K562 (cell line): Measurements from ENCODE around the gene UTS2R. TPM values are rescaled to one million over a fixed set of nuclear protein-coding genes. Genes with fewer than 3 reads are reported as not detected.

Source experiments
- ATAC-seq: fragments of 200-7000 bp; cut with Tn5 transposase; 3 replicates; pipeline ENCODE4 v1.9.1; 2020; ENCODE audit warnings: moderate library complexity
- BruUV-seq: library from RNA; stranded (reverse); fragments of 400-500 nt; replicated peaks from 2 replicates; lab custom pipeline; 2021; lab: Mats Ljungman, UMichigan
- CTCF ChIA-PET: fragments of 300-600 bp; formaldehyde crosslinking; extraction: SDS; loops from one replicate; lab custom pipeline; 2021; ENCODE audit warnings: low intra/inter-chr PET ratio; lab: Yijun Ruan, JAX
- POLR2A ChIA-PET: fragments of 300-600, 350-650 bp; sonication (Branson Sonifier 250); formaldehyde crosslinking; extraction: SDS; loops from one replicate; lab custom pipeline; 2021; ENCODE audit warnings: antibody characterized with exemption, inconsistent platforms; lab: Yijun Ruan, JAX
- DNase-seq, 4 experiments: peaks; one replicate each; pipeline versions ENCODE4 v3.0.0 to v3.0.0-alpha.2; 2011 to 2018; ENCODE audit warnings: low spot score in 3 of 4, mixed read lengths in 3 of 4; ENCODE audit errors: extremely low read depth in 1 of 4
- FAIRE-seq: peaks from 2 replicates; lab custom pipeline; 2011; peaks lifted over from hg19 to GRCh38; lab: Jason Lieb, UNC
- H2AFZ ChIP-seq: 2 replicates; pipeline ENCODE4 v1.6.0; 2011; ENCODE audit warnings: low read depth, low read length, control low read depth, inconsistent platforms
- H3K27ac ChIP-seq: fragments of 200-600 bp; 3 replicates; pipeline ENCODE4 v1.8.0; 2011; ENCODE audit warnings: low read depth, mild to moderate bottlenecking, control low read depth, inconsistent platforms, low read length, moderate library complexity, mixed read lengths; ENCODE audit errors: extremely low read depth
- H3K27me3 ChIP-seq, 2 experiments: fragments of 300-600 bp in 1 of 2; 2 replicates in 1 of 2; 3 replicates in 1 of 2; pipeline versions ENCODE4 v1.6.0 to v1.8.0; 2011; ENCODE audit warnings: inconsistent platforms in 2 of 2, low read length in 2 of 2, mild to moderate bottlenecking in 1 of 2, mixed read lengths in 1 of 2, moderate library complexity in 1 of 2; ENCODE audit not compliant: control insufficient read depth in 2 of 2, insufficient read depth in 2 of 2
- H3K36me3 ChIP-seq: fragments of 300-600 bp; 3 replicates; pipeline ENCODE4 v1.8.0; 2011; ENCODE audit warnings: mild to moderate bottlenecking, low read length, inconsistent platforms; ENCODE audit not compliant: control insufficient read depth, insufficient read depth
- H3K4me1 ChIP-seq, 2 experiments: fragments of 200-600 bp in 1 of 2; replicated peaks in 1 of 2; 2 replicates in 1 of 2; 3 replicates in 1 of 2; pipeline versions ENCODE4 v1.5.1 to v1.8.0; 2011; ENCODE audit warnings: inconsistent platforms in 2 of 2, low read length in 2 of 2, mild to moderate bottlenecking in 1 of 2, mixed read lengths in 1 of 2, moderate library complexity in 1 of 2; ENCODE audit not compliant: control insufficient read depth in 2 of 2, insufficient read depth in 2 of 2
- H3K4me2 ChIP-seq: 2 replicates; pipeline ENCODE4 v1.6.1; 2011; ENCODE audit warnings: low read length, control low read depth, inconsistent platforms, mixed read lengths; ENCODE audit not compliant: insufficient read depth
- H3K4me3 ChIP-seq: fragments of 200-600 bp; sonication (generic), shearing (Covaris generic); 2 replicates; pipeline ENCODE4 v1.5.1; 2016; ENCODE audit warnings: control low read depth, inconsistent platforms
- H3K79me2 ChIP-seq: fragments of 200-600 bp; 3 replicates; pipeline ENCODE4 v1.8.0; 2011; ENCODE audit warnings: low read length, inconsistent platforms; ENCODE audit not compliant: control insufficient read depth, insufficient read depth
- H3K9ac ChIP-seq, 2 experiments: 2 replicates each; pipeline versions ENCODE4 v1.6.0 to v1.6.1; 2011; ENCODE audit warnings: low read depth in 2 of 2, low read length in 2 of 2, control low read depth in 1 of 2, inconsistent platforms in 1 of 2, mild to moderate bottlenecking in 1 of 2, mixed read lengths in 1 of 2; ENCODE audit not compliant: insufficient read depth in 1 of 2
- H3K9me1 ChIP-seq: one replicate; pipeline ENCODE4 v1.6.0; 2011; ENCODE audit warnings: inconsistent platforms, mild to moderate bottlenecking, low read length, moderate library complexity; ENCODE audit not compliant: control insufficient read depth, insufficient read depth
- H3K9me3 ChIP-seq: replicated peaks from 2 replicates; pipeline ENCODE4 v1.5.1; 2011; ENCODE audit warnings: low read depth, low read length, inconsistent platforms; ENCODE audit not compliant: control insufficient read depth, insufficient read depth
- H4K20me1 ChIP-seq: replicated peaks from 2 replicates; pipeline ENCODE4 v1.6.1; 2011; ENCODE audit warnings: low read length, inconsistent platforms, mixed read lengths; ENCODE audit not compliant: control insufficient read depth, insufficient read depth
- DACH1 ChIP-seq: fragments of 450-650 bp; IDR thresholded peaks from 2 replicates; pipeline ENCODE4 v1.6.1; 2018; ENCODE audit not compliant: partially characterized antibody
- FOXP4 ChIP-seq: sonication (generic); formaldehyde crosslinking; IDR thresholded peaks from 2 replicates; pipeline ENCODE4 v1.8.0; 2022; ENCODE audit warnings: mild to moderate bottlenecking, missing genetic modification reagents, borderline replicate concordance
- NRF1 ChIP-seq, 2 experiments: fragments of 450-650 bp; IDR thresholded peaks in 1 of 2; conservative IDR thresholded peaks in 1 of 2; 2 replicates each; pipeline ENCODE4 v1.6.1; 2014; ENCODE audit warnings: mild to moderate bottlenecking in 2 of 2
- PATZ1 ChIP-seq: fragments of 250-450 bp; sonication (Bioruptor Pico); IDR thresholded peaks from 2 replicates; pipeline ENCODE4 v1.5.0; 2020; ENCODE audit warnings: mild to moderate bottlenecking, borderline replicate concordance
- PML ChIP-seq: IDR thresholded peaks from 2 replicates; pipeline ENCODE4 v1.6.1; 2012; ENCODE audit warnings: low read length, inconsistent platforms
- SMAD2 ChIP-seq: fragments of 150-350 bp; IDR thresholded peaks from 2 replicates; pipeline ENCODE4 v1.6.1; 2014; ENCODE audit warnings: low read depth, mild to moderate bottlenecking, low read length
- TOE1 ChIP-seq, 2 experiments: fragments of 450-650 bp in 1 of 2; sonication (generic) in 1 of 2; formaldehyde crosslinking in 1 of 2; IDR thresholded peaks; 2 replicates each; pipeline versions ENCODE4 v1.7.1 to v1.8.0; 2016 to 2022; ENCODE audit warnings: borderline replicate concordance in 2 of 2, mild to moderate bottlenecking in 2 of 2, antibody characterized with exemption in 1 of 2, inconsistent platforms in 1 of 2, low read depth in 1 of 2, missing genetic modification reagents in 1 of 2, moderate library complexity in 1 of 2
- XRCC4 ChIP-seq: IDR thresholded peaks from one replicate; pipeline ENCODE4 v1.6.1; 2011; ENCODE audit not compliant: insufficient read depth, insufficient read length; ENCODE audit errors: extremely low read depth
- ZBTB26 ChIP-seq: fragments of 450-650 bp; formaldehyde crosslinking; IDR thresholded peaks from 2 replicates; pipeline ENCODE4 v1.4.0; 2022; ENCODE audit warnings: missing genetic modification characterization
- ZBTB8A ChIP-seq: fragments of 450-650 bp; IDR thresholded peaks from 2 replicates; pipeline ENCODE4 v1.6.1; 2018; ENCODE audit warnings: mild to moderate bottlenecking, moderate library complexity; ENCODE audit not compliant: partially characterized antibody
- ZNF398 ChIP-seq: fragments of 250-450 bp; sonication (Bioruptor Pico); IDR thresholded peaks from 2 replicates; pipeline ENCODE4 v1.8.0; 2021; ENCODE audit warnings: moderate library complexity, mild to moderate bottlenecking, inconsistent platforms
- ZNF512 ChIP-seq: IDR thresholded peaks from 2 replicates; pipeline ENCODE4 v1.6.1; 2016; ENCODE audit warnings: missing genetic modification characterization, missing compliant biosample characterization
- WGBS: fragments of 100-300 bp; shearing (Covaris generic); methylation state at CpG from one replicate; pipeline ENCODE4 v1.1.6; 2016; ENCODE audit warnings: low coverage, mixed read lengths; ENCODE audit not compliant: insufficient coverage; ENCODE audit errors: missing lambda C conversion rate; 5-methylcytosine and 5-hydroxymethylcytosine counted together
- in situ Hi-C: fragments of 300-500 bp; cut with MboI; formaldehyde crosslinking; loops from 4 replicates; pipeline ENCODE4 v1.15.0; 2018; ENCODE audit warnings: inconsistent platforms, mixed read lengths
- intact Hi-C: fragments of 100-400 bp; cut with micrococcal nuclease; formaldehyde crosslinking; loops from 2 replicates; pipeline ENCODE4 v1.14.2; 2022
- polyA plus RNA-seq, 8 experiments: library from polyadenylated mRNA; depleted of rRNA in 4 of 8; stranded (reverse) in 5 of 8; unstranded in 3 of 8; fragments of >200 nt; fragmentation: Nextera tagmentation in 2 of 8; fragmentation: Illumina TruSeq in 1 of 8; extraction: Ambion mirVana in 2 of 8; extraction: Trizol in 1 of 8; gene quantifications; 2 replicates each; pipeline versions ENCODE4 v1.2.1 to v1.2.3, GENCODE V29; 2011 to 2014; ENCODE audit warnings: inconsistent platforms in 1 of 8, missing spikeins in 1 of 8
- total RNA-seq, 7 experiments: library from RNA; depleted of rRNA in 6 of 7; stranded (reverse); fragments of >200 nt in 6 of 7; fragmentation: Illumina TruSeq in 2 of 7; extraction: Trizol in 2 of 7; gene quantifications; 2 replicates each; pipeline versions ENCODE4 v1.2.1 to v1.2.3, GENCODE V29; 2011 to 2021; ENCODE audit warnings: low replicate concordance in 1 of 7

The UTS2R gene
- total and polyA plus RNA-seq, 9 of the 15 experiments (the other 6 are each of a cell fraction or from before 2014, with no cell fraction given) = 0.22 TPM; not detected in 8

- POLR2A ChIA-PET = interaction anchor here (0.6 to 1.9 kb wide), 5 partner anchors 11 to 171 kb away, joined by 3 to 5 read pairs (median 3); no protein-coding TSS in a partner anchor
- Histone ChIP-seq H2AFZ (no peak overlapping the region), H3K27ac (no peak overlapping the region), H3K4me3 (no peak overlapping the region), H3K9me1 (no peaks in the 10 kb centered on the region), H3K79me2 (no peaks in the 10 kb centered on the region), H3K36me3 (peaks cover 32% of the 10 kb centered on the region; the same call in 2 of the 3 replicates), H4K20me1 (no peaks in the 10 kb centered on the region), H3K9me3 (no peaks in the 10 kb centered on the region), H3K27me3 (no peaks in the 10 kb centered on the region), H3K4me1 (peaks cover 0 to 22% of the 10 kb centered on the region in 2 experiments; a peak in 2 of 5 replicates), H3K4me2 (no peak overlapping the region), H3K9ac (no peak overlapping the region)
- CTCF ChIA-PET = interaction anchor here (0.6 kb wide), 1 partner anchor 158 kb away, joined by 3 read pairs; no protein-coding TSS in a partner anchor
- 89% methylated on average over 12 of the region's 13 CpGs for WGBS
- DNase-seq (no peak), FAIRE-seq (no peak), ATAC-seq (no peak)
- BruUV-seq = no TSS peak
- in situ Hi-C loops = no loop called here
- intact Hi-C loops = no loop called here
- TF ChIP-seq DACH1 = no peak
- TF ChIP-seq ZBTB26 (CRISPR knock-in tag) = no peak
- TF ChIP-seq TOE1 (IDR thresholded peaks at IDR 0.05; ENCODE audit: borderline replicate concordance) = no peak
- no peak for TF ChIP-seq TOE1 (CRISPR knock-in tag; IDR thresholded peaks at IDR 0.05; ENCODE audit: borderline replicate concordance, low read depth)
- no peak for TF ChIP-seq ZBTB8A
- TF ChIP-seq SMAD2 = no peak
- TF ChIP-seq PATZ1 (CRISPR knock-in tag) = no peak
- no peak for TF ChIP-seq XRCC4
- no peak for TF ChIP-seq FOXP4 (CRISPR knock-in tag)
- TF ChIP-seq ZNF512 = no peak
- no peak for TF ChIP-seq PML
- TF ChIP-seq NRF1 (conservative IDR thresholded peaks at IDR 0.05 in 1 of 2, IDR thresholded peaks at IDR 0.05 in 1 of 2) = no peak
- TF ChIP-seq ZNF398 (CRISPR knock-in tag) = no peak
Observed at GRCh38 chr17:82399041-82399441, 27.5 kb downstream of the UTS2R start.
